H7 (cell line): ENCODE data around the gene MUC5AC. TPM values are rescaled to one million over a fixed set of nuclear protein-coding genes. Genes with fewer than 3 reads are reported as not detected.
"Not testable (repeated sequence)": the region's sequence is repeated elsewhere in the genome, so short reads cannot be mapped to it uniquely, and the experiment has no call there.

ENCODE experiments used
- DNase-seq: peaks from one replicate; pipeline ENCODE4 v3.0.0; 2012
- H3K27me3 ChIP-seq: 2 replicates; pipeline ENCODE4 v1.6.0; 2011; ENCODE audit warnings: mild to moderate bottlenecking, low read length; ENCODE audit not compliant: control insufficient read depth, insufficient read depth
- H3K36me3 ChIP-seq: replicated peaks from 2 replicates; pipeline ENCODE4 v1.5.1; 2011; ENCODE audit warnings: low read length; ENCODE audit not compliant: control insufficient read depth, insufficient read depth
- H3K4me3 ChIP-seq: 2 replicates; pipeline ENCODE4 v1.5.1; 2011; ENCODE audit warnings: low read depth, mild to moderate bottlenecking, control low read depth, low read length, moderate library complexity; ENCODE audit not compliant: insufficient read depth
- total RNA-seq: library from RNA; depleted of rRNA; stranded (reverse); fragments of >200 nt; shearing (Covaris generic); gene quantifications from 2 replicates; pipeline ENCODE4 v1.2.3, GENCODE V29; 2014

MUC5AC gene
- total RNA-seq, 1 experiment from 2014 or later: not detected

- Histone ChIP-seq H3K36me3 (no peaks in the 10 kb centered on the region), H3K27me3 (no peaks in the 10 kb centered on the region), H3K4me3 (no peak overlapping the region)
- peak; percentile 66 for DNase-seq
Observed at GRCh38 chr11:1203505-1204271, 45.9 kb downstream of the MUC5AC start.

GRCh38 chr11:1204381-1205101 lies 46.8 kb downstream of the MUC5AC start:
- DNase-seq: peak; percentile 43
- H3K36me3 ChIP-seq: no peaks in the 10 kb centered on the region
- H3K4me3 ChIP-seq: no peak overlapping the region
- no peaks in the 10 kb centered on the region for H3K27me3 ChIP-seq

- no peaks in the 10 kb centered on the region for H3K36me3 ChIP-seq
- DNase-seq: peak; percentile 55
Observed at GRCh38 chr11:1205121-1205986, 47.6 kb downstream of the MUC5AC start.

GRCh38 chr11:1205987-1206331 lies 48.2 kb downstream of the MUC5AC start:
- no peaks in the 10 kb centered on the region for H3K36me3 ChIP-seq
- H3K4me3 ChIP-seq: no peak overlapping the region
- no peaks in the 10 kb centered on the region for H3K27me3 ChIP-seq
- DNase-seq: peak; percentile 39

More at GRCh38 chr11:1205121-1205986, 47.6 kb downstream of the MUC5AC start:
- Histone ChIP-seq H3K4me3 (no peak overlapping the region), H3K27me3 (no peaks in the 10 kb centered on the region)

- H3K4me3 ChIP-seq: no peak overlapping the region
- DNase-seq: peak; percentile 34
- H3K36me3 ChIP-seq: no peaks in the 10 kb centered on the region
- no peaks in the 10 kb centered on the region for H3K27me3 ChIP-seq
Observed at GRCh38 chr11:1206391-1207271, 48.9 kb downstream of the MUC5AC start.

GRCh38 chr11:1207401-1208143 lies 49.8 kb downstream of the MUC5AC start:
- Histone ChIP-seq H3K4me3 (no peak overlapping the region), H3K27me3 (no peaks in the 10 kb centered on the region), H3K36me3 (no peaks in the 10 kb centered on the region)
- peak; percentile 41 for DNase-seq

- Histone ChIP-seq H3K36me3 (no peaks in the 10 kb centered on the region), H3K27me3 (no peaks in the 10 kb centered on the region), H3K4me3 (no peak overlapping the region)
- DNase-seq: no peak
Observed at GRCh38 chr11:1208144-1208393, 50.3 kb downstream of the MUC5AC start.

GRCh38 chr11:1208394-1209261 lies 50.9 kb downstream of the MUC5AC start:
- no peaks in the 10 kb centered on the region for H3K36me3 ChIP-seq
- no peaks in the 10 kb centered on the region for H3K27me3 ChIP-seq
- H3K4me3 ChIP-seq: no peak overlapping the region
- peak; percentile 41 for DNase-seq

GRCh38 chr11:1209371-1210057 lies 51.8 kb downstream of the MUC5AC start:
- no peak for DNase-seq
- no peaks in the 10 kb centered on the region for H3K27me3 ChIP-seq
- no peak overlapping the region for H3K4me3 ChIP-seq
- no peaks in the 10 kb centered on the region for H3K36me3 ChIP-seq

- no peaks in the 10 kb centered on the region for H3K36me3 ChIP-seq
- no peak for DNase-seq
- H3K27me3 ChIP-seq: no peaks in the 10 kb centered on the region
- no peak overlapping the region for H3K4me3 ChIP-seq
Observed at GRCh38 chr11:1211838-1212237, 54.1 kb downstream of the MUC5AC start.

GRCh38 chr11:1215826-1216225 lies 58.1 kb downstream of the MUC5AC start:
- not testable (repeated sequence) for H3K27me3 ChIP-seq, DNase-seq, H3K36me3 ChIP-seq, H3K4me3 ChIP-seq

GRCh38 chr11:1217151-1217550 lies 59.4 kb downstream of the MUC5AC start:
- DNase-seq: peak; percentile 19
- H3K27me3 ChIP-seq: no peaks in the 10 kb centered on the region
- H3K36me3 ChIP-seq: no peaks in the 10 kb centered on the region
- no peak overlapping the region for H3K4me3 ChIP-seq
